HCT116 (cell line): ENCODE measurements around the gene C1orf115. TPM values are rescaled to one million over a fixed set of nuclear protein-coding genes. Genes with fewer than 3 reads are reported as not detected.

Experiments
- ATAC-seq: fragments of 200-7000 bp; cut with Tn5 transposase; 2 replicates; pipeline ENCODE4 v1.9.1; 2020; ENCODE audit warnings: mild to moderate bottlenecking, moderate library complexity
- BruUV-seq: library from RNA; stranded (reverse); fragments of 400-500 nt; replicated peaks from 2 replicates; lab custom pipeline; 2021; lab: Mats Ljungman, UMichigan
- CTCF ChIA-PET: fragments of 300-600 bp; sonication (Branson Sonifier 250); formaldehyde crosslinking; loops from one replicate; lab custom pipeline; 2021; ENCODE audit warnings: antibody characterized with exemption; lab: Charles Lee
- POLR2A ChIA-PET: fragments of 300-600, 350-600 bp; sonication (Branson Sonifier 250); formaldehyde crosslinking; loops from one replicate; lab custom pipeline; 2021; ENCODE audit warnings: antibody characterized with exemption; lab: Charles Lee
- RAD21 ChIA-PET, 2 experiments: fragments of 300-600 bp; sonication (Branson Sonifier 250); formaldehyde crosslinking; loops; one replicate each; lab custom pipeline; 2023; ENCODE audit warnings: low total read pairs in 2 of 2; ENCODE audit not compliant: uncharacterized antibody in 2 of 2, unreplicated experiment in 2 of 2, low non-redundant PET in 1 of 2; lab: Charles Lee
- DNase-seq: peaks from one replicate; pipeline ENCODE4 v3.0.0-alpha.2; 2010; ENCODE audit warnings: low read depth, low spot score
- H2AFZ ChIP-seq: fragments of 200-600 bp; shearing (Covaris generic), sonication (generic); 2 replicates; pipeline ENCODE4 v1.6.1; 2017; ENCODE audit warnings: low read depth, mixed run types, mixed read lengths, antibody characterized with exemption, low read length; ENCODE audit not compliant: poor library complexity, severe bottlenecking
- H3K27ac ChIP-seq: 2 replicates; pipeline ENCODE4 v1.5.1; 2012; ENCODE audit warnings: low read depth, low read length
- H3K27me3 ChIP-seq: fragments of 200-600 bp; sonication (generic); 2 replicates; pipeline ENCODE4 v1.6.1; 2016; ENCODE audit warnings: mixed run types, low read length, mixed read lengths; ENCODE audit not compliant: insufficient read depth
- H3K36me3 ChIP-seq, 2 experiments: fragments of 200-500 bp in 1 of 2; fragments of 200-600 bp in 1 of 2; sonication (Bioruptor generic) in 1 of 2; sonication (generic) in 1 of 2; 2 replicates each; pipeline versions ENCODE4 v1.5.1 to v1.6.1; 2014 to 2016; ENCODE audit warnings: low read length in 2 of 2, inconsistent platforms in 1 of 2, mixed read lengths in 1 of 2, mixed run types in 1 of 2; ENCODE audit not compliant: insufficient read depth in 2 of 2, control insufficient read depth in 1 of 2
- H3K4me1 ChIP-seq, 2 experiments: fragments of 200-600 bp in 1 of 2; sonication (generic) in 1 of 2; 2 replicates each; pipeline versions ENCODE4 v1.5.1 to v1.6.1; 2012 to 2017; ENCODE audit warnings: low read length in 2 of 2, inconsistent platforms in 1 of 2, mild to moderate bottlenecking in 1 of 2, mixed read lengths in 1 of 2, mixed run types in 1 of 2, moderate library complexity in 1 of 2; ENCODE audit not compliant: insufficient read depth in 2 of 2, control insufficient read depth in 1 of 2
- H3K4me2 ChIP-seq: fragments of 200-600 bp; sonication (generic); 2 replicates; pipeline ENCODE4 v1.6.1; 2017; ENCODE audit warnings: mixed run types, low read length, mixed read lengths
- H3K4me3 ChIP-seq, 2 experiments: fragments of 200-600 bp in 1 of 2; sonication (generic) in 1 of 2; replicated peaks in 1 of 2; 2 replicates each; pipeline ENCODE4 v1.5.1; 2011 to 2016; ENCODE audit warnings: low read length in 2 of 2, control low read depth in 1 of 2, low read depth in 1 of 2, mild to moderate bottlenecking in 1 of 2, mixed read lengths in 1 of 2, mixed run types in 1 of 2
- H3K79me2 ChIP-seq: fragments of 200-600 bp; sonication (generic); 2 replicates; pipeline ENCODE4 v1.6.1; 2017; ENCODE audit warnings: mild to moderate bottlenecking, mixed run types, low read length, moderate library complexity, mixed read lengths; ENCODE audit not compliant: insufficient read depth
- H3K9ac ChIP-seq: fragments of 200-600 bp; sonication (generic); 2 replicates; pipeline ENCODE4 v1.6.1; 2016; ENCODE audit warnings: low read length, mixed read lengths
- H3K9me2 ChIP-seq: fragments of 200-600 bp; sonication (generic), shearing (Covaris generic); 2 replicates; pipeline ENCODE4 v1.6.1; 2017; ENCODE audit warnings: mixed run types, mild to moderate bottlenecking, moderate library complexity; ENCODE audit not compliant: insufficient read depth
- H3K9me3 ChIP-seq, 2 experiments: fragments of 200-500 bp in 1 of 2; fragments of 200-600 bp in 1 of 2; sonication (Bioruptor generic) in 1 of 2; sonication (generic) in 1 of 2; 2 replicates each; pipeline ENCODE4 v1.6.1; 2014 to 2017; ENCODE audit warnings: low read length in 2 of 2, mixed read lengths in 2 of 2, inconsistent platforms in 1 of 2, low read depth in 1 of 2, mild to moderate bottlenecking in 1 of 2, mixed run types in 1 of 2, moderate library complexity in 1 of 2; ENCODE audit not compliant: control insufficient read depth in 1 of 2, insufficient read depth in 1 of 2
- H4K20me1 ChIP-seq: fragments of 200-600 bp; sonication (generic), shearing (Covaris generic); 2 replicates; pipeline ENCODE4 v1.6.1; 2017; ENCODE audit warnings: mixed run types, mild to moderate bottlenecking, moderate library complexity; ENCODE audit not compliant: insufficient read depth
- EGR1 ChIP-seq: IDR thresholded peaks from 2 replicates; pipeline ENCODE4 v1.6.1; 2012; ENCODE audit warnings: low read depth
- ELF1 ChIP-seq: IDR thresholded peaks from 2 replicates; pipeline ENCODE4 v1.6.1; 2012; ENCODE audit warnings: low read depth, borderline replicate concordance
- FOSL1 ChIP-seq: IDR thresholded peaks from 2 replicates; pipeline ENCODE4 v1.6.1; 2012; ENCODE audit warnings: low read depth
- JUND ChIP-seq: IDR thresholded peaks from 2 replicates; pipeline ENCODE4 v1.6.1; 2012
- RAD21 ChIP-seq: IDR thresholded peaks from 2 replicates; pipeline ENCODE4 v1.6.1; 2012; ENCODE audit warnings: low read depth, mild to moderate bottlenecking
- SP1 ChIP-seq: IDR thresholded peaks from 2 replicates; pipeline ENCODE4 v1.6.1; 2012; ENCODE audit warnings: low read depth
- SRF ChIP-seq: IDR thresholded peaks from 2 replicates; pipeline ENCODE4 v1.6.1; 2012; ENCODE audit warnings: low read depth
- TCF7L2 ChIP-seq: IDR thresholded peaks from 2 replicates; pipeline ENCODE4 v1.7.0; 2011; ENCODE audit warnings: borderline replicate concordance, inconsistent platforms; ENCODE audit not compliant: insufficient read depth, insufficient read length; ENCODE audit errors: extremely low read depth
- YY1 ChIP-seq: IDR thresholded peaks from 2 replicates; pipeline ENCODE4 v1.6.1; 2011; ENCODE audit warnings: low read length, low read depth, moderate library complexity, mild to moderate bottlenecking; ENCODE audit not compliant: insufficient replicate concordance; ENCODE audit errors: extremely low read depth
- ZFX ChIP-seq: fragments of 450-650 bp; IDR thresholded peaks from 2 replicates; pipeline ENCODE4 v1.6.1; 2017
- ZNF274 ChIP-seq: fragments of 200-500 bp; sonication (Bioruptor generic); IDR thresholded peaks from 2 replicates; pipeline ENCODE4 v1.6.1; 2014; ENCODE audit warnings: mild to moderate bottlenecking, low read depth, low read length, inconsistent platforms
- intact Hi-C: fragments of 100-400 bp; cut with micrococcal nuclease; formaldehyde crosslinking; loops from 2 replicates; pipeline ENCODE4 v1.10.0; 2022
- total RNA-seq: library from RNA; stranded (reverse); gene quantifications from one replicate; pipeline ENCODE4 v1.2.1, GENCODE V29; 2021; ENCODE audit not compliant: unreplicated experiment
- TF ChIP-seq, protein P1 (sequence below): IDR thresholded peaks from 2 replicates; pipeline ENCODE4 v1.6.1; 2012
- TF ChIP-seq, protein P2 (sequence below): IDR thresholded peaks from 2 replicates; pipeline ENCODE4 v1.6.1; 2012
- TF ChIP-seq, protein P3 (sequence below), 3 experiments: fragments of 200-600 bp in 1 of 3; sonication (generic) in 1 of 3; IDR thresholded peaks in 2 of 3; conservative IDR thresholded peaks in 1 of 3; 2 replicates each; pipeline ENCODE4 v1.5.1; 2012 to 2017; ENCODE audit warnings: low read depth in 2 of 3, low read length in 2 of 3, antibody characterized with exemption in 1 of 3, borderline replicate concordance in 1 of 3, control low read depth in 1 of 3, mild to moderate bottlenecking in 1 of 3, mixed read lengths in 1 of 3, mixed run types in 1 of 3, moderate library complexity in 1 of 3; ENCODE audit not compliant: insufficient read depth in 1 of 3

C1orf115 gene
- total RNA-seq, 1 experiment from 2014 or later, result 16.8 TPM

DNA sequence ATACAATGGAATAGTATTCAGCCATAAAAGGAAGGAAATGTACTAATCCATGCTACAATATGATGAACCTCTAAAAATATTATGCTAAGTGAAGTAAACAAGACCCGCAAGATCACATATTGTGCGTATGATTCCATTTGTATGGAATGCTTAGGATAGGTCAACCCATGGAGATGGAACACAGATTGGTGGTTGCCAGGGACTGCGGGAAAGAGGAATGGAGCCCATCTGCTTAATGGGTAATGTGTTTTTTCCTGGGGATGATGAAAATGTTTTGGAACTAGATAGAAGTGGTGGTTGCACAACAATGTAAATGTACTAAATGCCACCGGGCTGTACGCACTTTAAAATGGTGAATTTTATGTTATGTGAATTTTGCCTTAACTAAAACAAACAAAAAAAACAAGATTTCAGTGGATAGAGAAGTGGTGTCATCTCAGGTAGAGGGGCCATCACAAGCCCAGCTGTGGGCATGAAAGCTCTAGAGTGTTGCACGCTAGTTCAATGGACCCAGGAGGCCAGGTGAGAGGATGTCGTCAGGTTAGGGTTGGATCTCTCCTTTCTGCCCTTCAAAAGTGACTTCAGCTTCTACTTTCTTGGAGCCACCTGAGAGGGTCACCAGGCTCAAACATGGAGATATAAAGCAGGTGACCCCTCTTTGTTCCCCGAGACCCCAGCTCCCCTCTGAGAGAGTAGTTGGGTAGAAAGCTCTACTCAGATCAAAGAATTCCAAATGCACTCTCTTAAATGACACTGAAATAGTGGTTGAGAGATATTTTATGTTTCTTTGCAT is 2.5 kb downstream of the C1orf115 start:
- H4K20me1 ChIP-seq, result no peaks in the 10 kb centered on the region
- no peaks in the 10 kb centered on the region for H3K9me3 ChIP-seq
- ATAC-seq (no peak), DNase-seq (no peak)
- H3K4me3 ChIP-seq, result no peak overlapping the region
- no peak overlapping the region for H3K9ac ChIP-seq
- no peaks in the 10 kb centered on the region for H3K9me2 ChIP-seq
- ChIA-PET CTCF (interaction anchor here (1.3 to 1.9 kb wide), 3 partner anchors 41 to 396 kb away, joined by 3 to 8 read pairs (median 4); no protein-coding TSS in a partner anchor), RAD21 (no interaction called here), POLR2A (no interaction called here)
- H3K4me1 ChIP-seq, result peaks cover 0 to 18% of the 10 kb centered on the region in 2 experiments; a peak in 2 of 4 replicates
- no peaks in the 10 kb centered on the region for H3K79me2 ChIP-seq
- BruUV-seq, result no TSS peak
- no peak overlapping the region for H3K4me2 ChIP-seq
- intact Hi-C loops, result no loop called here
- TF ChIP-seq SRF (no peak), RAD21 (no peak), SP1 (no peak), FOSL1 (no peak), TCF7L2 (no peak), ZFX (no peak), ZNF274 (no peak), YY1 (no peak), ELF1 (no peak), JUND (no peak), EGR1 (no peak)
- TF ChIP-seq, protein P1, sequence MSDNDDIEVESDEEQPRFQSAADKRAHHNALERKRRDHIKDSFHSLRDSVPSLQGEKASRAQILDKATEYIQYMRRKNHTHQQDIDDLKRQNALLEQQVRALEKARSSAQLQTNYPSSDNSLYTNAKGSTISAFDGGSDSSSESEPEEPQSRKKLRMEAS, result no peak
- TF ChIP-seq, protein P2, sequence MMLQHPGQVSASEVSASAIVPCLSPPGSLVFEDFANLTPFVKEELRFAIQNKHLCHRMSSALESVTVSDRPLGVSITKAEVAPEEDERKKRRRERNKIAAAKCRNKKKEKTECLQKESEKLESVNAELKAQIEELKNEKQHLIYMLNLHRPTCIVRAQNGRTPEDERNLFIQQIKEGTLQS, result no peak
- TF ChIP-seq, protein P3, sequence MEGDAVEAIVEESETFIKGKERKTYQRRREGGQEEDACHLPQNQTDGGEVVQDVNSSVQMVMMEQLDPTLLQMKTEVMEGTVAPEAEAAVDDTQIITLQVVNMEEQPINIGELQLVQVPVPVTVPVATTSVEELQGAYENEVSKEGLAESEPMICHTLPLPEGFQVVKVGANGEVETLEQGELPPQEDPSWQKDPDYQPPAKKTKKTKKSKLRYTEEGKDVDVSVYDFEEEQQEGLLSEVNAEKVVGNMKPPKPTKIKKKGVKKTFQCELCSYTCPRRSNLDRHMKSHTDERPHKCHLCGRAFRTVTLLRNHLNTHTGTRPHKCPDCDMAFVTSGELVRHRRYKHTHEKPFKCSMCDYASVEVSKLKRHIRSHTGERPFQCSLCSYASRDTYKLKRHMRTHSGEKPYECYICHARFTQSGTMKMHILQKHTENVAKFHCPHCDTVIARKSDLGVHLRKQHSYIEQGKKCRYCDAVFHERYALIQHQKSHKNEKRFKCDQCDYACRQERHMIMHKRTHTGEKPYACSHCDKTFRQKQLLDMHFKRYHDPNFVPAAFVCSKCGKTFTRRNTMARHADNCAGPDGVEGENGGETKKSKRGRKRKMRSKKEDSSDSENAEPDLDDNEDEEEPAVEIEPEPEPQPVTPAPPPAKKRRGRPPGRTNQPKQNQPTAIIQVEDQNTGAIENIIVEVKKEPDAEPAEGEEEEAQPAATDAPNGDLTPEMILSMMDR (IDR thresholded peaks at IDR 0.05 in 2 of 3, conservative IDR thresholded peaks at IDR 0.05 in 1 of 3; ENCODE audit: borderline replicate concordance in 1 of 3, insufficient read depth in 1 of 3, low read depth in 2 of 3, low read length in 2 of 3), result no peak
- no peak overlapping the region for H2AFZ ChIP-seq
- H3K27me3 ChIP-seq, result no peaks in the 10 kb centered on the region
- no peak overlapping the region for H3K27ac ChIP-seq
- H3K36me3 ChIP-seq, result peaks cover 0 to 4% of the 10 kb centered on the region in 2 experiments; a peak in 2 of 4 replicates
